Hematopoietic multipotent progenitor cell (in vitro differentiated cells): Measurements from ENCODE around the gene SGSH. TPM values are rescaled to one million over a fixed set of nuclear protein-coding genes. Genes with fewer than 3 reads are reported as not detected.
"Not testable (repeated sequence)": the region's sequence is repeated elsewhere in the genome, so short reads cannot be mapped to it uniquely, and the experiment has no call there.

Source experiments
- DNase-seq, 3 donors: peaks; one replicate each; pipeline ENCODE4 v3.0.0-alpha.2; 2011 to 2015; ENCODE audit warnings: low read depth in 2 of 3, low spot score in 2 of 3
- total RNA-seq: library from RNA; depleted of rRNA; stranded (reverse); fragments of >200 nt; gene quantifications from one replicate; pipeline ENCODE4 v1.2.3, GENCODE V29; 2012

SGSH gene
- total RNA-seq, result 0.81 TPM

- peak in 2 of 3 donors; percentile 16 to 22 for DNase-seq
These were observed at the start of gene SGSH, which contains the start of gene SLC26A11 for GRCh38 chr17:80220054-80220735. Gene SGSH (minus strand): TSS chr17:80220333. CDS start chr17:80220313, 20 bp downstream. Gene SLC26A11 (plus strand): TSS chr17:80220427. CDS start chr17:80221561, 1,134 bp downstream.

GRCh38 chr17:80269405-80269807, 49.3 kb upstream of the SGSH start:
- DNase-seq, result no peak

- no peak for DNase-seq
These were observed 48.3 kb upstream of the SGSH start for GRCh38 chr17:80268427-80268826.

- DNase-seq, result no peak
These were observed 47.3 kb upstream of the SGSH start for GRCh38 chr17:80267391-80267790.

- DNase-seq, result no peak
These were observed 45.3 kb upstream of the SGSH start for GRCh38 chr17:80265205-80266068.

- DNase-seq, result peak in 2 of 3 donors; percentile 46 to 54
These were observed 44.3 kb upstream of the SGSH start for GRCh38 chr17:80264205-80265075.

- DNase-seq, result peak; percentile 70 to 92 (median 87)
These were observed 43.4 kb upstream of the SGSH start for GRCh38 chr17:80263253-80264204.

GRCh38 chr17:80262775-80263244, 42.7 kb upstream of the SGSH start:
- DNase-seq, result no peak

GRCh38 chr17:80262291-80262690, 42.2 kb upstream of the SGSH start:
- no peak for DNase-seq

GRCh38 chr17:80261895-80262279, 41.8 kb upstream of the SGSH start:
- no peak for DNase-seq

GRCh38 chr17:80261159-80261894, 41.2 kb upstream of the SGSH start:
- peak in 2 of 3 donors; percentile 30 to 38 for DNase-seq

- peak in 2 of 3 donors; percentile 56 to 63 for DNase-seq
These were observed 40.6 kb upstream of the SGSH start, which contains the start of gene RNF213 for GRCh38 chr17:80260791-80261158. Gene RNF213 (plus strand): TSS chr17:80260852. CDS start chr17:80263682, 2,830 bp downstream.

GRCh38 chr17:80260069-80260535, 40.0 kb upstream of the SGSH start:
- peak; percentile 65 to 78 (median 72) for DNase-seq

GRCh38 chr17:80259457-80260068, 39.4 kb upstream of the SGSH start:
- no peak for DNase-seq

GRCh38 chr17:80258296-80258695, 38.2 kb upstream of the SGSH start:
- not testable (repeated sequence) for DNase-seq

- DNase-seq, result no peak
These were observed 37.6 kb upstream of the SGSH start for GRCh38 chr17:80257716-80258213.

- no peak for DNase-seq
These were observed 35.9 kb upstream of the SGSH start for GRCh38 chr17:80256034-80256350.
